Central memory CD4-positive, alpha-beta T cell (primary cell): Measurements from ENCODE around the gene COL6A3.

Source experiments
- DNase-seq: peaks from one replicate; pipeline ENCODE4 v3.0.0; 2022

Gene COL6A3

GRCh38 chr2:237290261-237290660 is 123.7 kb downstream of the COL6A3 start:
- no peak for DNase-seq

GRCh38 chr2:237289139-237289538 is 124.8 kb downstream of the COL6A3 start:
- DNase-seq, result no peak

- no peak for DNase-seq
Measured at GRCh38 chr2:237287872-237288271, 126.1 kb downstream of the COL6A3 start.

- DNase-seq, result no peak
Measured at GRCh38 chr2:237283131-237283928, 130.6 kb downstream of the COL6A3 start.

- DNase-seq, result no peak
Measured at GRCh38 chr2:237282568-237283128, 131.3 kb downstream of the COL6A3 start.

GRCh38 chr2:237281836-237282306 is 132.1 kb downstream of the COL6A3 start:
- DNase-seq, result no peak

GRCh38 chr2:237280939-237281338 is 133.0 kb downstream of the COL6A3 start:
- DNase-seq, result no peak

- DNase-seq, result no peak
Measured at GRCh38 chr2:237280229-237280628, 133.7 kb downstream of the COL6A3 start.

- no peak for DNase-seq
Measured at GRCh38 chr2:237279012-237279768, 134.8 kb downstream of the COL6A3 start.

GRCh38 chr2:237278568-237278967 is 135.4 kb downstream of the COL6A3 start:
- DNase-seq, result no peak

- DNase-seq, result no peak
Measured at GRCh38 chr2:237276716-237277490, 137.1 kb downstream of the COL6A3 start.
